GM23248 (cell line): ENCODE measurements around the gene RPS15.

ENCODE experiments used
- EZH2 ChIP-seq: fragments of 200-600 bp; sonication (generic); IDR thresholded peaks from 2 replicates; pipeline ENCODE4 v1.6.1; 2018; ENCODE audit warnings: antibody characterized with exemption, mild to moderate bottlenecking; ENCODE audit not compliant: insufficient read depth, poor library complexity, severe bottlenecking
- EZH2phosphoT487 ChIP-seq: fragments of 200-600 bp; sonication (generic); IDR thresholded peaks from 2 replicates; pipeline ENCODE4 v1.6.1; 2018; ENCODE audit warnings: antibody characterized with exemption, moderate library complexity, mild to moderate bottlenecking, low read depth; ENCODE audit not compliant: insufficient read depth

DNA sequence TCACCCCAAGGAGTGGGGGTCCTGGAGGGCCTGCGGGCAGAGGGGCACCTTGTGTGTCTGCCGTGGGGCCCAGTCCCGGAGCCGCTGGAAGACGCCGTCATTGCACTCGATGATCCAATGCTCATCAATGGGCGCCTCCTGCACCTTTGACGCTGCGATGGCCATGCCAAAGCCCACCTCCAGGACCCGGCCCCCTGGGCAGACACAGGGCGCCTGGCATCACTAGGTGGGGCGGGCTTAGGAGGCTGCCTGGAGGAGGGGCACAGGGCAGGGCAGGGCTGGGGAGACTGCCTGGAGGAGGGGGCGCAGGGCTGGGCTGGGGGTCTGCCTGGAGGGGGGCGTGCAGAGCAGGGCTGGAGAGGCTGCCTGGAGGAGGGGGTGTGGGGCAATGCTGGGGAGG lies 38.5 kb upstream of the RPS15 start:
- TF ChIP-seq EZH2phosphoT487 (no peak), EZH2 (no peak)
